OCI-LY7 (cell line): Measurements from ENCODE around the gene LILRA5.

Experiments
- EZH2phosphoT487 ChIP-seq: fragments of 200-600 bp; sonication (generic); IDR thresholded peaks from 2 replicates; pipeline ENCODE4 v1.6.1; 2018; ENCODE audit warnings: low read depth, borderline replicate concordance, mild to moderate bottlenecking, mixed run types, antibody characterized with exemption, low read length, moderate library complexity, mixed read lengths
- TF ChIP-seq, protein P1 (sequence below): fragments of 200-600 bp; sonication (generic); conservative IDR thresholded peaks from 2 replicates; pipeline ENCODE4 v1.5.1; 2014; ENCODE audit warnings: mild to moderate bottlenecking, antibody characterized with exemption, low read length, moderate library complexity, mixed read lengths

DNA sequence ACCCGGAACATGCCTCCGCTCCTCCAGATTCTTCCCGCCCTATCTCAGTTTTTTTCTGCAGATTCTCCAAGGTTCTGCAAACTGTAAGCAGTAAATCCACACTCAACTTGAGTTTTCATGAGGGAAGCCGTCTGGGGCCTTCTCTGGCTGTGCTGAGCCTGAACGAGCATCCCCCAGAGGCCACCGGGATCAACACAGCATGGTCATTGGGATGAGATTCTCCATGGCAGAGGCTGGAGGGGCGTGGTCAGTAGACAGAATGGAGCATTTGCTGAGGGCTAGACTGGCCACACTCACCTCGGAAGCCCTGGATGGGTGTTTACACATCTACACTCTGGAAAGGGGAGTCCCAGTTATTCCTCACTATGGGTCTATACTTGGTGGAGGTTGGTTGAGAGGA, 28.3 kb upstream of the LILRA5 start:
- TF ChIP-seq, protein P1, sequence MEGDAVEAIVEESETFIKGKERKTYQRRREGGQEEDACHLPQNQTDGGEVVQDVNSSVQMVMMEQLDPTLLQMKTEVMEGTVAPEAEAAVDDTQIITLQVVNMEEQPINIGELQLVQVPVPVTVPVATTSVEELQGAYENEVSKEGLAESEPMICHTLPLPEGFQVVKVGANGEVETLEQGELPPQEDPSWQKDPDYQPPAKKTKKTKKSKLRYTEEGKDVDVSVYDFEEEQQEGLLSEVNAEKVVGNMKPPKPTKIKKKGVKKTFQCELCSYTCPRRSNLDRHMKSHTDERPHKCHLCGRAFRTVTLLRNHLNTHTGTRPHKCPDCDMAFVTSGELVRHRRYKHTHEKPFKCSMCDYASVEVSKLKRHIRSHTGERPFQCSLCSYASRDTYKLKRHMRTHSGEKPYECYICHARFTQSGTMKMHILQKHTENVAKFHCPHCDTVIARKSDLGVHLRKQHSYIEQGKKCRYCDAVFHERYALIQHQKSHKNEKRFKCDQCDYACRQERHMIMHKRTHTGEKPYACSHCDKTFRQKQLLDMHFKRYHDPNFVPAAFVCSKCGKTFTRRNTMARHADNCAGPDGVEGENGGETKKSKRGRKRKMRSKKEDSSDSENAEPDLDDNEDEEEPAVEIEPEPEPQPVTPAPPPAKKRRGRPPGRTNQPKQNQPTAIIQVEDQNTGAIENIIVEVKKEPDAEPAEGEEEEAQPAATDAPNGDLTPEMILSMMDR: no peak
- no peak for TF ChIP-seq EZH2phosphoT487
